CD4-positive, alpha-beta T cell treated with Interleukin-4 for 4 hours (primary cell): Measurements from ENCODE around the gene HDAC4.

ENCODE experiments used
- DNase-seq: peaks from one replicate; pipeline ENCODE4 v3.0.0-alpha.2; 2020

The HDAC4 gene

GRCh38 chr2:239230318-239231052, 170.3 kb downstream of the HDAC4 start:
- DNase-seq = no peak

GRCh38 chr2:239229545-239230279, 171.1 kb downstream of the HDAC4 start:
- no peak for DNase-seq

GRCh38 chr2:239227661-239228371, 173.0 kb downstream of the HDAC4 start:
- no peak for DNase-seq

- no peak for DNase-seq
Observed at GRCh38 chr2:239226677-239227581, 173.9 kb downstream of the HDAC4 start.

- no peak for DNase-seq
Observed at GRCh38 chr2:239225871-239226561, 174.8 kb downstream of the HDAC4 start.

GRCh38 chr2:239225371-239225851, 175.4 kb downstream of the HDAC4 start:
- no peak for DNase-seq

GRCh38 chr2:239224955-239225354, 175.9 kb downstream of the HDAC4 start:
- DNase-seq = no peak

GRCh38 chr2:239224199-239224570, 176.6 kb downstream of the HDAC4 start:
- no peak for DNase-seq

- no peak for DNase-seq
Observed at GRCh38 chr2:239223310-239224198, 177.3 kb downstream of the HDAC4 start.

GRCh38 chr2:239222706-239223309, 178.0 kb downstream of the HDAC4 start:
- DNase-seq = no peak

- no peak for DNase-seq
Observed at GRCh38 chr2:239222312-239222660, 178.5 kb downstream of the HDAC4 start.

- no peak for DNase-seq
Observed at GRCh38 chr2:239220981-239221396, 179.8 kb downstream of the HDAC4 start.

GRCh38 chr2:239220341-239220740, 180.5 kb downstream of the HDAC4 start:
- DNase-seq = no peak

- DNase-seq = peak; percentile 48
Observed at GRCh38 chr2:239216614-239217273, 184.1 kb downstream of the HDAC4 start.

GRCh38 chr2:239215988-239216613, 184.7 kb downstream of the HDAC4 start:
- DNase-seq = no peak

GRCh38 chr2:239215136-239215925, 185.5 kb downstream of the HDAC4 start:
- DNase-seq = no peak

GRCh38 chr2:239214725-239215124, 186.1 kb downstream of the HDAC4 start:
- no peak for DNase-seq

- no peak for DNase-seq
Observed at GRCh38 chr2:239213643-239214101, 187.1 kb downstream of the HDAC4 start.
